ENCODE measurements around the gene APOF. TPM values are rescaled to one million over a fixed set of nuclear protein-coding genes. Genes with fewer than 3 reads are reported as not detected.

Gene APOF
- total and polyA plus RNA-seq, 2 of the 13 experiments (the other 11 are each of a cell fraction or from before 2014, with no cell fraction given), result 3.3 to 23.9 TPM

- TF ChIP-seq ZIK1 (CRISPR knock-in tag; IDR thresholded peaks at IDR 0.05; ENCODE audit: borderline replicate concordance, low read depth) (no peak), ATF5 (CRISPR knock-in tag; IDR thresholded peaks at IDR 0.05; ENCODE audit: low read depth) (no peak), ZNF382 (CRISPR knock-in tag; IDR thresholded peaks at IDR 0.05; ENCODE audit: borderline replicate concordance) (no peak), SAP130 (CRISPR knock-in tag; IDR thresholded peaks at IDR 0.05; ENCODE audit: low read depth) (peak; percentile 51; the same call in 1 of the 2 replicates), BRCA1 (CRISPR knock-in tag; IDR thresholded peaks at IDR 0.05) (no peak), MIER2 (CRISPR knock-in tag; IDR thresholded peaks at IDR 0.05) (0 out of 2 replicates have a peak, but pooled peaks have one; percentile 15), TAF1 (CRISPR knock-in tag; IDR thresholded peaks at IDR 0.05) (0 out of 2 replicates have a peak, but pooled peaks have one; percentile 13), ZNF121 (CRISPR knock-in tag; IDR thresholded peaks at IDR 0.05) (no peak), SATB2 (CRISPR knock-in tag; IDR thresholded peaks at IDR 0.05) (no peak), CHCHD3 (CRISPR knock-in tag; IDR thresholded peaks at IDR 0.05) (no peak), ESRRA (CRISPR knock-in tag; IDR thresholded peaks at IDR 0.05; ENCODE audit: low read depth) (peak; percentile 45; the same call in 1 of the 2 replicates), ZBTB7B (CRISPR knock-in tag; IDR thresholded peaks at IDR 0.05) (peak; percentile 58; the same call in 1 of the 2 replicates), ZNF180 (CRISPR knock-in tag; IDR thresholded peaks at IDR 0.05; ENCODE audit: borderline replicate concordance, low read depth) (no peak), RFX5 (IDR thresholded peaks at IDR 0.05; ENCODE audit: low read depth, low read length) (no peak), FOXK1 (CRISPR knock-in tag; IDR thresholded peaks at IDR 0.05; ENCODE audit: borderline replicate concordance, low read depth) (no peak), ZMYM4 (CRISPR knock-in tag; IDR thresholded peaks at IDR 0.05) (peak; percentile 14; the same call in 1 of the 2 replicates), ASH2L (IDR thresholded peaks at IDR 0.05; ENCODE audit: insufficient read length, low read depth, low read length) (no peak), ZNF766 (CRISPR knock-in tag; IDR thresholded peaks at IDR 0.05; ENCODE audit: borderline replicate concordance) (no peak), ZBTB44 (CRISPR knock-in tag; IDR thresholded peaks at IDR 0.05) (no peak)
- TF ChIP-seq, protein P1, sequence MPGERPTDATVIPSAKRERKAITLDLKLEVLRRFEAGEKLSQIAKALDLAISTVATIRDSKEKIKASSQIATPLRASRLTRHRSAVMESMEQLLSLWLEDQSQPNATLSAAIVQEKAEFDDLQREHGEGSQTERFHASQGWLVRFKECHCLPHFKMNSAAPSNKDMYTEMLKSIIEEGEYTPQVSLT (CRISPR knock-in tag; IDR thresholded peaks at IDR 0.05; ENCODE audit: borderline replicate concordance, low read depth), result no peak
- TF ChIP-seq, protein P2, sequence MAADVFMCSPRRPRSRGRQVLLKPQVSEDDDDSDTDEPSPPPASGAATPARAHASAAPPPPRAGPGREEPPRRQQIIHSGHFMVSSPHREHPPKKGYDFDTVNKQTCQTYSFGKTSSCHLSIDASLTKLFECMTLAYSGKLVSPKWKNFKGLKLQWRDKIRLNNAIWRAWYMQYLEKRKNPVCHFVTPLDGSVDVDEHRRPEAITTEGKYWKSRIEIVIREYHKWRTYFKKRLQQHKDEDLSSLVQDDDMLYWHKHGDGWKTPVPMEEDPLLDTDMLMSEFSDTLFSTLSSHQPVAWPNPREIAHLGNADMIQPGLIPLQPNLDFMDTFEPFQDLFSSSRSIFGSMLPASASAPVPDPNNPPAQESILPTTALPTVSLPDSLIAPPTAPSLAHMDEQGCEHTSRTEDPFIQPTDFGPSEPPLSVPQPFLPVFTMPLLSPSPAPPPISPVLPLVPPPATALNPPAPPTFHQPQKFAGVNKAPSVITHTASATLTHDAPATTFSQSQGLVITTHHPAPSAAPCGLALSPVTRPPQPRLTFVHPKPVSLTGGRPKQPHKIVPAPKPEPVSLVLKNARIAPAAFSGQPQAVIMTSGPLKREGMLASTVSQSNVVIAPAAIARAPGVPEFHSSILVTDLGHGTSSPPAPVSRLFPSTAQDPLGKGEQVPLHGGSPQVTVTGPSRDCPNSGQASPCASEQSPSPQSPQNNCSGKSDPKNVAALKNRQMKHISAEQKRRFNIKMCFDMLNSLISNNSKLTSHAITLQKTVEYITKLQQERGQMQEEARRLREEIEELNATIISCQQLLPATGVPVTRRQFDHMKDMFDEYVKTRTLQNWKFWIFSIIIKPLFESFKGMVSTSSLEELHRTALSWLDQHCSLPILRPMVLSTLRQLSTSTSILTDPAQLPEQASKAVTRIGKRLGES (CRISPR knock-in tag; IDR thresholded peaks at IDR 0.05; ENCODE audit: borderline replicate concordance), result no peak
- TF ChIP-seq, protein P3, sequence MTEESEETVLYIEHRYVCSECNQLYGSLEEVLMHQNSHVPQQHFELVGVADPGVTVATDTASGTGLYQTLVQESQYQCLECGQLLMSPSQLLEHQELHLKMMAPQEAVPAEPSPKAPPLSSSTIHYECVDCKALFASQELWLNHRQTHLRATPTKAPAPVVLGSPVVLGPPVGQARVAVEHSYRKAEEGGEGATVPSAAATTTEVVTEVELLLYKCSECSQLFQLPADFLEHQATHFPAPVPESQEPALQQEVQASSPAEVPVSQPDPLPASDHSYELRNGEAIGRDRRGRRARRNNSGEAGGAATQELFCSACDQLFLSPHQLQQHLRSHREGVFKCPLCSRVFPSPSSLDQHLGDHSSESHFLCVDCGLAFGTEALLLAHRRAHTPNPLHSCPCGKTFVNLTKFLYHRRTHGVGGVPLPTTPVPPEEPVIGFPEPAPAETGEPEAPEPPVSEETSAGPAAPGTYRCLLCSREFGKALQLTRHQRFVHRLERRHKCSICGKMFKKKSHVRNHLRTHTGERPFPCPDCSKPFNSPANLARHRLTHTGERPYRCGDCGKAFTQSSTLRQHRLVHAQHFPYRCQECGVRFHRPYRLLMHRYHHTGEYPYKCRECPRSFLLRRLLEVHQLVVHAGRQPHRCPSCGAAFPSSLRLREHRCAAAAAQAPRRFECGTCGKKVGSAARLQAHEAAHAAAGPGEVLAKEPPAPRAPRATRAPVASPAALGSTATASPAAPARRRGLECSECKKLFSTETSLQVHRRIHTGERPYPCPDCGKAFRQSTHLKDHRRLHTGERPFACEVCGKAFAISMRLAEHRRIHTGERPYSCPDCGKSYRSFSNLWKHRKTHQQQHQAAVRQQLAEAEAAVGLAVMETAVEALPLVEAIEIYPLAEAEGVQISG (CRISPR knock-in tag; IDR thresholded peaks at IDR 0.05), result peak; percentile 37; the same call in 1 of the 2 replicates
Observed at GRCh38 chr12:56361487-56362129, 1.0 kb downstream of the APOF start (continued).
